ENCODE measurements around the gene GIPC2.

DNA sequence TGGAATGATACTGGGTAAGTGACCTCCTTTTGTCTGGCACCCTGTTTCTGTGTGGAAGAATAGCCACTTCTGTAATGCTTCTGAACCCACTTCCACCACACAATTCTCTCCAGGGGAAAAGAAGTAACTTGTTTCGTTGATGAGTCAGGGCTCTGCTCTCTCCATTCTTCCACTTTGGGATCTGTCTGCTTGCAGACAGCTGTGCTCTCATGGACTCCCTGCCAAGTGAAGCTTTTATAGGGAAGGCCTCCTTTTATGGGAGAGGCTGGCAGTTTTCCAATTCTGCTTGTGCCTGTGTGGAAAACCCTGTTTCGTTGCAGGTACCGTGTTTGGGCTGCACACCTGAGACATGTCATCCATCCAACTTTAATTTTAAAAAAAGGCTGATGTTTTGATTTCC, 130.7 kb downstream of the GIPC2 start:
- TF ChIP-seq, protein P1, sequence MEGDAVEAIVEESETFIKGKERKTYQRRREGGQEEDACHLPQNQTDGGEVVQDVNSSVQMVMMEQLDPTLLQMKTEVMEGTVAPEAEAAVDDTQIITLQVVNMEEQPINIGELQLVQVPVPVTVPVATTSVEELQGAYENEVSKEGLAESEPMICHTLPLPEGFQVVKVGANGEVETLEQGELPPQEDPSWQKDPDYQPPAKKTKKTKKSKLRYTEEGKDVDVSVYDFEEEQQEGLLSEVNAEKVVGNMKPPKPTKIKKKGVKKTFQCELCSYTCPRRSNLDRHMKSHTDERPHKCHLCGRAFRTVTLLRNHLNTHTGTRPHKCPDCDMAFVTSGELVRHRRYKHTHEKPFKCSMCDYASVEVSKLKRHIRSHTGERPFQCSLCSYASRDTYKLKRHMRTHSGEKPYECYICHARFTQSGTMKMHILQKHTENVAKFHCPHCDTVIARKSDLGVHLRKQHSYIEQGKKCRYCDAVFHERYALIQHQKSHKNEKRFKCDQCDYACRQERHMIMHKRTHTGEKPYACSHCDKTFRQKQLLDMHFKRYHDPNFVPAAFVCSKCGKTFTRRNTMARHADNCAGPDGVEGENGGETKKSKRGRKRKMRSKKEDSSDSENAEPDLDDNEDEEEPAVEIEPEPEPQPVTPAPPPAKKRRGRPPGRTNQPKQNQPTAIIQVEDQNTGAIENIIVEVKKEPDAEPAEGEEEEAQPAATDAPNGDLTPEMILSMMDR (IDR thresholded peaks at IDR 0.05) = no peak
- TF ChIP-seq EZH2 (IDR thresholded peaks at IDR 0.05; ENCODE audit: borderline replicate concordance, insufficient read depth, low read depth, low read length, poor library complexity, severe bottlenecking) = no peak

Data from B cell (primary cell).